A549 (cell line): ENCODE measurements around the gene PRKAG2.
A peak's percentile ranks its signal among the peaks of the same experiment; 100 is the strongest.

ENCODE experiments used
- POLR2A ChIP-seq: IDR thresholded peaks from 2 replicates; pipeline ENCODE4 v1.6.1; 2012; ENCODE audit warnings: mild to moderate bottlenecking, low read length
- POLR2AphosphoS2 ChIP-seq: conservative IDR thresholded peaks from 2 replicates; pipeline ENCODE4 v1.6.1; 2012; ENCODE audit warnings: low read length, improper control_type of control experiment, inconsistent platforms
- RAD21 ChIP-seq, 2 experiments: fragments of >200 bp in 1 of 2; sonication (Bioruptor Twin) in 1 of 2; formaldehyde crosslinking in 1 of 2; IDR thresholded peaks in 1 of 2; conservative IDR thresholded peaks in 1 of 2; 2 replicates in 1 of 2; 3 replicates in 1 of 2; pipeline ENCODE4 v1.6.1; 2012 to 2018; ENCODE audit warnings: inconsistent platforms in 1 of 2
- TF ChIP-seq, protein P1 (sequence below): fragments of 450-650 bp; IDR thresholded peaks from 2 replicates; pipeline ENCODE4 v1.6.1; 2014; ENCODE audit warnings: antibody characterized with exemption
- TF ChIP-seq, protein P2 (sequence below): fragments of >200 bp; sonication (Bioruptor Twin); formaldehyde crosslinking; IDR thresholded peaks from 3 replicates; pipeline ENCODE4 v1.5.1; 2016
- TF ChIP-seq, protein P3 (sequence below): IDR thresholded peaks from 2 replicates; pipeline ENCODE4 v1.6.1; 2012

DNA sequence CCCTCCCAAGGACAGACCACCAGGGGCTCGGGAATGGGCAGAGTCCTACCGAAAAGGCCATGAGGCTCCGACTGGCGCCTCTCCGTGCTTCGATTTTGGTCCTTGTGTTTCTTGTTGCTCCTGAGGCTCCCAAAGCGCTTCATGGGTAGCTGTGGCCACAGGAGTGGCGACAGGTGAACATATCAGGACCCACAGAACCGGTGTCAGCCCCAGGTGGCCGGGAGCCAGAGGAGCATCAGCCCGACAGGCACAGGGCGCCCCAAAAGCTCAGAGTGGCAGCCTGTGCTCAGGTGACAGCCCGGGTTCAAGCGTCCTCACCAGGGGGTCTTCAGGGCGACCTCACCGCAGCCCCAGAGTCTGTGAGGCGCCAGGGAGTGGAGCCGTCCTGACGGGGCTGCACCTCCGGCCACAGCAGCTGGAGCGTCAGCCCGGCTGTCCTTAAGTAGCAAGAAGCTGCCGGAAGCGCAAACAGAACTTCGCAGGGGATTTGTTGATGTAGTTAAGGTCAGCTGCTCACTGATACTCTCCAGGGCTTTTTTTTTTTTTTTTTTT lies 141.0 kb downstream of the PRKAG2 start:
- TF ChIP-seq, protein P1, sequence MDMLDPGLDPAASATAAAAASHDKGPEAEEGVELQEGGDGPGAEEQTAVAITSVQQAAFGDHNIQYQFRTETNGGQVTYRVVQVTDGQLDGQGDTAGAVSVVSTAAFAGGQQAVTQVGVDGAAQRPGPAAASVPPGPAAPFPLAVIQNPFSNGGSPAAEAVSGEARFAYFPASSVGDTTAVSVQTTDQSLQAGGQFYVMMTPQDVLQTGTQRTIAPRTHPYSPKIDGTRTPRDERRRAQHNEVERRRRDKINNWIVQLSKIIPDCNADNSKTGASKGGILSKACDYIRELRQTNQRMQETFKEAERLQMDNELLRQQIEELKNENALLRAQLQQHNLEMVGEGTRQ: no peak
- TF ChIP-seq POLR2A (peak; percentile 14; the same call in 1 of the 2 replicates), POLR2AphosphoS2 (no peak), RAD21 (conservative IDR thresholded peaks at IDR 0.05 in 1 of 2, IDR thresholded peaks at IDR 0.05 in 1 of 2) (no peak)
- TF ChIP-seq, protein P2, sequence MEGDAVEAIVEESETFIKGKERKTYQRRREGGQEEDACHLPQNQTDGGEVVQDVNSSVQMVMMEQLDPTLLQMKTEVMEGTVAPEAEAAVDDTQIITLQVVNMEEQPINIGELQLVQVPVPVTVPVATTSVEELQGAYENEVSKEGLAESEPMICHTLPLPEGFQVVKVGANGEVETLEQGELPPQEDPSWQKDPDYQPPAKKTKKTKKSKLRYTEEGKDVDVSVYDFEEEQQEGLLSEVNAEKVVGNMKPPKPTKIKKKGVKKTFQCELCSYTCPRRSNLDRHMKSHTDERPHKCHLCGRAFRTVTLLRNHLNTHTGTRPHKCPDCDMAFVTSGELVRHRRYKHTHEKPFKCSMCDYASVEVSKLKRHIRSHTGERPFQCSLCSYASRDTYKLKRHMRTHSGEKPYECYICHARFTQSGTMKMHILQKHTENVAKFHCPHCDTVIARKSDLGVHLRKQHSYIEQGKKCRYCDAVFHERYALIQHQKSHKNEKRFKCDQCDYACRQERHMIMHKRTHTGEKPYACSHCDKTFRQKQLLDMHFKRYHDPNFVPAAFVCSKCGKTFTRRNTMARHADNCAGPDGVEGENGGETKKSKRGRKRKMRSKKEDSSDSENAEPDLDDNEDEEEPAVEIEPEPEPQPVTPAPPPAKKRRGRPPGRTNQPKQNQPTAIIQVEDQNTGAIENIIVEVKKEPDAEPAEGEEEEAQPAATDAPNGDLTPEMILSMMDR: no peak
- TF ChIP-seq, protein P3, sequence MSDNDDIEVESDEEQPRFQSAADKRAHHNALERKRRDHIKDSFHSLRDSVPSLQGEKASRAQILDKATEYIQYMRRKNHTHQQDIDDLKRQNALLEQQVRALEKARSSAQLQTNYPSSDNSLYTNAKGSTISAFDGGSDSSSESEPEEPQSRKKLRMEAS: no peak
